KG1 (cell line): Measurements from ENCODE around the gene ZNF816.
A peak's percentile ranks its signal among the peaks of the same experiment; 100 is the strongest.
"Not testable (repeated sequence)": the region's sequence is repeated elsewhere in the genome, so short reads cannot be mapped to it uniquely, and the experiment has no call there.

ENCODE experiments used
- DNase-seq: peaks from one replicate; lab custom pipeline; 2025; lab: John Stamatoyannopoulos, UW

Gene ZNF816

GRCh38 chr19:52959613-52960295 lies 2.9 kb downstream of the ZNF816 start:
- no peak for DNase-seq

DNA sequence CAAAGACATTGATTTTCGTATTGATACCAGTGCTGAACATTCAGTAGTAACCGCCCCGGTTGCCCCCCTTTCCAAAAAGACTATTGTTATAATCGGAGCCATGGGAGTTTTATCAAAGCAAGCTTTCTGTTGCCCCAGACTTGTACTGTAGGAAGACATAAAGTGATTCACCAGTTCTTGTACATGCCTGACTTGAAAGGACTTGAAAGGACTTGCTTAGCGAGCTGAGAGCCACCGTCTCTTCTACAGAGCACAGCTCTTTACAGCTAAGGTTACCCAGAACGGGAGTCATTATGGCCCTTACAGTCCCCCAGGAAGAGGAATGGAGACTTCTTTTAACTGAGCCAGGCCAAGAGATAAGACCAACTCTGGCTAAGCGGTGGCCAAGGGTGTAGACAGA lies 5.1 kb downstream of the ZNF816 start:
- no peak for DNase-seq

- no peak for DNase-seq
These were observed 5.8 kb downstream of the ZNF816 start for GRCh38 chr19:52956917-52957316.

DNA sequence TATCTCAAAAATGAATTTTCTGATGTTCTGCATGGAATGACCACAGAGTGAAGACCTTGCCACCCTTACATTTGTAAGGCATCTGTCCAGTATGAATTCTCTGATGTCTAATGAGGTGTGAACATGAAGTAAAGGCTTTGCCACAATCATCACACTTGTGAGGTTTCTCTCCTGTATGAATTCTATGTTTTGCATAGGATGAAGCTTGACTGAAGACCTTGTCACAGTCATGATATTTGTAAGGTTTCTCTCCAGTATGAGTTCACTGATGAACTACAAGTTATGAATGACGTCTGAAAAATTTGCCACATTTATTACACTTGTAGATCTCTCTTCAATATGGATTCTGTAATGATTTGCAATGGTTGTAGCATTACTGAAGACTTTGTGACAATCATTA lies 13.3 kb downstream of the ZNF816 start:
- no peak for DNase-seq

DNA sequence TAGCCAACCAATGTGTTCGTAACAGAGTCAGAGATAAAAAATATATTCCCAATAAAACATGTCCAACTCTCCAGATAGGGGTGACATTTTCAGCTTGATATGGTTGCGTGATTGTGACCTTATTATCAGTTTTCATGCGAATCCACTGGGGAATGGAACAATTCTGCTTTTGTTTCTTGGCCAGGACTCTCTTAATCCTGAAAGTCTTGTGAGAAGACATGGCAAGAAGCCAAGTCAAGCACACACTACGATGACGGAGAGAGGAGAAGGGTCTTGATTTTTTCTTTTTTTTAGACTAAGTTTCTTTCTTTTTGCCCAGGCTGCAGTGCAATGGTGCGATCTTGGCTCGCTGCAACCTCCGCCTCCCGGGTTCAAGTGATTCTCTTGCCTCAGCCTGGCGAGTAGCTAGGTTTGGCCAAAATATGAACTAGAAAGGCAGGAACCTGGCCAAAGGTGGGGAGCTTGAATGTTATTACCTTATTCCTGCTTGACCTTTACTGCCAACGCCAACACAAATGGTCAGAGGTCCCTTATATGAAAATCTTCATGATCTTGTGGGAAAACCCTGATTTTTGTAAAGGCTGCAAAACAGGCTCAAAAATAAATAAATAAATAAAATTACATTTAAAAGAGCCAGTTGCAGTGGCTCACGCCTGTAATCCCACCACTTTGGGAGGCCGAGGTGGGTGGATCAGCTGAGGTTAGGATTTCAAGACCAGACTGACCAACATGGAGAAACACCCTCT lies 14.5 kb downstream of the ZNF816 start:
- DNase-seq, result no peak

GRCh38 chr19:52946322-52947310 lies 16.1 kb downstream of the ZNF816 start:
- DNase-seq, result no peak

- no peak for DNase-seq
These were observed 16.9 kb downstream of the ZNF816 start for GRCh38 chr19:52945652-52946321.

GRCh38 chr19:52944703-52945493 lies 17.8 kb downstream of the ZNF816 start:
- DNase-seq, result not testable (repeated sequence)

DNA sequence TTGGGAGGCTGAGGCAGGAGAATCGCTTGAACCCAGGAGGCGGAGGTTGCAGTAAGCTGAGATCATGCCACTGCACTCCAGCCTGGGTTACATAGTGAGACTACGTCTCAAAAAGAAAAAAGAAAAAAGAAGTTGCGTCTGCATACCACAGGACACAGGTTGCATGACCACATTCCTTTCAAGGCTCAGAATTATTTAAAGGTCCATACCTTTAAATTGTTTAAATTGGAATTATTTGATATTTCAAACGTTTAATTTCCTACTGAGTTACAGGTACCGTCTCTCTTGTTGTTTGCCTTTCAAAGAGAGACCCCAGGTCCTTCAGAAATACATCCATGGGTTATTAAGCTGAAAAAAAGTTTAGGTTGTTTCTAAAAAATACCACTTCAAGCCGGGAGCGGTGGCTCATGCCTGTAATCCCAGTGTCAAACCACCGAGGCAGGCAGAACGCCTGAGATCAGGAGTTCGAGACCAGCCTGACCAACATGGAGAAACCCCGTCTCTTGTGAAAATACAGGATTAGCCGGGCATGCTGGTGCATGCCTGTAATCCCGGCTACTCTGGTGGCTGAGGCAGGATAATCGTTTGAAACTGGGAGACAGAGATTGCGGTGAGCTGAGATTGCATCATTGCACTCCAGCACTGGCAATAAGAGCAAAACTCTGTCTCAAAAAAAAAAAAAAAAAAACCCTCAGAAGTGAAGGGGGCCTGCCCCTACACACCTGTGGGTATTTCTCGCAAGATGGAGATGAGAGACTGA lies 18.6 kb downstream of the ZNF816 start:
- no peak for DNase-seq

DNA sequence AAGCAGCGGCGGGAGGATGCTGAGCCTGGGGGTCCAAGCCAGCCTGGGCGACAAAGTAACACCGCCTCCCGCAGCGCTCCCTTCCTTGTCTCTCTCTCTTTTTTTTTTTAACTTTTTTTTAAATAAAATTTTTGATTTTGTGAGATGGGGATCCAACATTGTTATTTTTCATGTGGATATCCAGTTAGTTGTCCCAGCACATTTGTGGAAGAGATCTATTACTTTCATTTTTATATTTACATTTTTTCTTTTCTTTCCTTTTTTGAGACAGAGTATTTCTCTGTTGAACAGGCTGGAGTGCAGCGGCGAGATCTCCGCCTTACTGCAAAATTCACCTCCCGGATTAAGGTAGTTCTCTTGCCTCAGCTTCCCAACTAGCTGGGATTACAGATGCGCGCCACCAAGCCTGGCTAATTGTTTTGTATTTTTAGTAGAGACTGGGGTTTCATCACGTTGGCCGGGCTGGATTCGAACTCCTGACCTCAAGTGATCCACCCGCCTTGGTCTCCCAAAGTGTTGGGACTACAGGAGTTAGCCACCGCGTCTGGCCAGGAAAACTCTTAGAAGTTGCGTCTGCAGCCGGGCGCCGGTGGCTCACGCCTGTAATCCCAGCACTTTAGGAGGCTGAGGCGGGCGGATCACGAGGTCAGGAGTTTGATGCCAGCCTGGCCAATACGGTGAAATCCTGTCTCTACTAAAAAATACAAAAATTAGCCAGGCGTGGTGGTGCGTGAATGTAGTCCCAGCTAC lies 19.4 kb downstream of the ZNF816 start:
- DNase-seq, result no peak

DNA sequence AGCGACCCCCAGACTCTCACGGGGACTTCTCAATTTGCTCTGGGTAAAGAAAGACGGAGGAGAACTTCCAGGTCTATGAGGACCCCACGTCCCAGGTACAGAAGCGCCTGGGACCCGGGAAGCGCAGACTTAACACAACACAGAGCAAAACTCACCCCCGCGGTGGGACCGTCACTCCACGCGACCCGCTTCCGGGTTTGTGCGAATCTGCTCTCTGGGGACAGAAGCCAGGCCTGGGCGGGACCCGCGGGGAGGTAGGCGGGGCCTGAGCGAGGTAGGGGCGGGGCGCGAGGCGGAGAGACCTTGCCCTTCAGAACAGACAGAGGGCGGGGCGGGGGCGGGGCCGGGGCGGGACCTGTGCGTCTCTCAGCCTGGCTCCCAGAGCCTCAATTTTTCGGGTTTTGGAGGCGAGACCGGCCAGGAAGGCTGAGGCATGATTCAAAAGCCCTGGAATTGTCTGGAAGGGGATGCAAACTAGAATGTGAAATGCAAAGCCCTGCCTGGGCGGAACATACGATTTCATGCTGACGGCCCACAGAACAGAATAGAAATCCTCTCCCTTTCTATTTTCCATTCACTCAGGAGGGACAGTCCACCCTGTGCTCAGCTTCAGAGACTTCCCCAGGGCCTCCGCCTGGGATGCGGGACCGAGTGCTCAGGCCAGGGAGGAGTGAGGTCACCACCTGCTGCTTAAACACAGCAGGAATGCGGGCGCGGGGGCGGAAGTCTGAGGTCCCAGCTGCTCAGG lies 20.1 kb downstream of the ZNF816 start:
- peak; percentile 84 for DNase-seq

DNA sequence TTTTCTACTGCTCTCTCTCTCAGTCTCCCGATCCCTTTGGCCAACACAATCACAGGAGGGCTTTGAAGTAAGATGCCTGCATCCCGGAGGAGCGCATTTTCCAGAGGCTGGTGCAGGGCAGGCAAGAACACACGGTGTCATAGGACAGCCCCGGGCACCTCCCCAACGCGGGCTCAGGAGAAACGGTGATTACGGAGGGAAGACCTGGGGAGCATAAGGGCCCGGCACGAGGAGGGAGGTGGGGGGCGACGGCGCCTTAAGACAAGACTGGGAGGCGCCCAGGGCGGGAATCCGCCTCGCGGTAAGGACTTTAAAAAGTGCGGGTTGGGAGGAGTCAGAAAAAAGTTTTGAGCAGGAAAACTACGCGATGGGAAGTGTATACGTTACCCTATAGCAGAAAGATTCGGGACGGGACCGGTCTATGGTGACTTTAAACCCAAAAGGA lies 20.7 kb downstream of the ZNF816 start:
- no peak for DNase-seq

- not testable (repeated sequence) for DNase-seq
These were observed 21.2 kb downstream of the ZNF816 start for GRCh38 chr19:52941523-52941922.

- DNase-seq, result not testable (repeated sequence)
These were observed 21.8 kb downstream of the ZNF816 start for GRCh38 chr19:52940905-52941304.

DNA sequence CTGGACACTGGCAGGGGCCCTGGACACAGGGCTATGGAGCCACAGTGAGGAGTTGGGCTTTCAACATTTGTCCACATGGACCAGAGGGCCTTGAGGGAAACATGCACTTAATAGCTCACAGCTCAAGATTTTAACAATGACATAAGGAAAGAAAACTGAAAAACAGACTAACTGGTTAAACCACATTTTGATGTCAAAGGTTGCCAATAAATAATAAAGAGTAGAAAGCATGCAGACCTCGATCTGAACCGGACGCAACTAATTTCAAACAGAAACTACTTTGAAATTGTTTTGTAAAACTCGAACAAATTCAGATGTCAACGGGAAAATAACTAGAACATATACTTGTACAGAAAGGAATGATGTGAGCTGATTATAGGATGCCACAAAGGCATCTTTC lies 23.9 kb downstream of the ZNF816 start:
- no peak for DNase-seq

- no peak for DNase-seq
These were observed 25.7 kb downstream of the ZNF816 start for GRCh38 chr19:52936954-52937325.

GRCh38 chr19:52936151-52936953 lies 26.3 kb downstream of the ZNF816 start:
- peak; percentile 41 for DNase-seq

- DNase-seq, result no peak
These were observed 27.2 kb downstream of the ZNF816 start for GRCh38 chr19:52935434-52935833.
